ENCODE results near the gene CELF6. TPM values are rescaled to one million over a fixed set of nuclear protein-coding genes. Genes with fewer than 3 reads are reported as not detected.

Gene CELF6
- total and polyA plus RNA-seq, 2 experiments from 2014 or later, result 0.76 to 1.3 TPM

DNA sequence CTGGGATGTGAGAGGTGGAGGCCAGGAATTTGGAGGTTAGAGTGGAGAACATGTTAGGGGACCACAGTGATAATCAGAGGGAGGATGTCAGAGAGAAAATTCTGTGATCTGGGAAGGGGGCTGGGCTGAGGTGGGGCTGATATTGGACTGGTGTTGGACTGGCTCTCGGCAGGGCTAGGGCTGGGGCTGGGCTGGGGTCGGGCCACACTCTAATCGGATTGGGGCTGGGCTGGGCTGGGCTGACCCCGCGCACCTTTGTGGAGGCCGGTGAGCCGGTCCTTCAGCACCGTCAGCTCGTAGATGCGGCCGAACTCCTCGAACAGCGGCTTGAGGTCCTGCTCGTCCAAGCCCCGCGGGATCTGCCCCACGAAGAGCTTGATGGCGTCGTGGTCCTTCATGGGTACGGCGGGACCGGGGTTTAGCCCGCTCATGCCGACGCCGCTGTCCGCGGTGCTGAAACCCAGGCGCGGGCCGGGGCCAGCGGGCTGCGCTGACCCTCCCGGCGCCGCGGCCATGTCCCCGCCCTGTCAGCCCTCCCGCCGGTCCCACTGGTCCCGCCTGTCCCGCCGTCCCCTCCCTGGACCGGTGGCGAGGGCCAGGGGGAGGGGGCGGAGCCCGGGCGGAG, 485 bp downstream of the CELF6 start:
- TF ChIP-seq, protein P1, sequence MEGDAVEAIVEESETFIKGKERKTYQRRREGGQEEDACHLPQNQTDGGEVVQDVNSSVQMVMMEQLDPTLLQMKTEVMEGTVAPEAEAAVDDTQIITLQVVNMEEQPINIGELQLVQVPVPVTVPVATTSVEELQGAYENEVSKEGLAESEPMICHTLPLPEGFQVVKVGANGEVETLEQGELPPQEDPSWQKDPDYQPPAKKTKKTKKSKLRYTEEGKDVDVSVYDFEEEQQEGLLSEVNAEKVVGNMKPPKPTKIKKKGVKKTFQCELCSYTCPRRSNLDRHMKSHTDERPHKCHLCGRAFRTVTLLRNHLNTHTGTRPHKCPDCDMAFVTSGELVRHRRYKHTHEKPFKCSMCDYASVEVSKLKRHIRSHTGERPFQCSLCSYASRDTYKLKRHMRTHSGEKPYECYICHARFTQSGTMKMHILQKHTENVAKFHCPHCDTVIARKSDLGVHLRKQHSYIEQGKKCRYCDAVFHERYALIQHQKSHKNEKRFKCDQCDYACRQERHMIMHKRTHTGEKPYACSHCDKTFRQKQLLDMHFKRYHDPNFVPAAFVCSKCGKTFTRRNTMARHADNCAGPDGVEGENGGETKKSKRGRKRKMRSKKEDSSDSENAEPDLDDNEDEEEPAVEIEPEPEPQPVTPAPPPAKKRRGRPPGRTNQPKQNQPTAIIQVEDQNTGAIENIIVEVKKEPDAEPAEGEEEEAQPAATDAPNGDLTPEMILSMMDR (IDR thresholded peaks at IDR 0.05; ENCODE audit: low read depth, low read length), result no peak
- DNase-seq (ENCODE audit: low read depth in 1 of 2, low spot score in 1 of 2), result peak; percentile 75 to 95
- no peaks in the 10 kb centered on the region for H3K36me3 ChIP-seq
- H3K27ac ChIP-seq, result no peak overlapping the region
- H3K4me1 ChIP-seq (ENCODE audit: low read depth), result peaks cover 4% of the 10 kb centered on the region
- peak overlapping the region; percentile 38 for H3K4me3 ChIP-seq
- no peaks in the 10 kb centered on the region for H3K9me3 ChIP-seq (ENCODE audit: low read depth)
- H3K27me3 ChIP-seq, result peaks cover 38% of the 10 kb centered on the region

DNA sequence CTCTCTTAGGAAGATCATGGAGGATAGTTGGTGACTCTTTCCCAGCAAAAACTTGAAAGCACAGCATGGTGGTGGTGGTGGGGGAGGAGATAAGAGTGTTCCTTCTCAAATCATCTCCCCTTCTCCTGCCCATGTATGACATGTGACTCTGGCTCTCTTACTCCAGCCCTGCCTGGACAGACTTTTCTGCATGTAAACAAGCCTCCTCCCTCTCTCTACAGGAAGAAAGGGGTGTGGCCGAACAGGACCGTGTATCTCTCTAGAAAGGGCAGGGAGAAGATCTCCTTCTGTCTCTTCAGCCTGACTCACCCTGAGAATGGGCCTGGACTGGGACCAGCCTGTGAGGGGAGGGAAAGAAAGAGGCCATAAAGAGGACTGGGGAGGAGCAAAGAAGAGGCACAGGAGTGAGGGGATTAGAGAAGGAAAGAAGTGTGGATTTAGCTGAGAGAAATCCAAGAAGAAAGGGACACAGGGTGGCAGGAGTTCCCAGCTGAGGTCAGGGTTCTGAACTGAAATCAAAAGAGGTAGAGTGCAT, 1.5 kb downstream of the CELF6 start:
- no peaks in the 10 kb centered on the region for H3K9me3 ChIP-seq (ENCODE audit: low read depth)
- TF ChIP-seq, protein P1 (IDR thresholded peaks at IDR 0.05; ENCODE audit: low read depth, low read length), result no peak
- no peak overlapping the region for H3K27ac ChIP-seq
- no peak for DNase-seq (ENCODE audit: low read depth in 1 of 2, low spot score in 1 of 2)
- no peak overlapping the region for H3K4me3 ChIP-seq
- peaks cover 4% of the 10 kb centered on the region for H3K4me1 ChIP-seq (ENCODE audit: low read depth)
- peaks cover 38% of the 10 kb centered on the region for H3K27me3 ChIP-seq
- H3K36me3 ChIP-seq, result no peaks in the 10 kb centered on the region

GRCh38 chr15:72315706-72316370, 4.1 kb downstream of the CELF6 start:
- DNase-seq (ENCODE audit: low read depth in 1 of 2, low spot score in 1 of 2), result peak in 1 of 2 donors; percentile 17

GRCh38 chr15:72313881-72314280, 6.1 kb downstream of the CELF6 start:
- no peak overlapping the region for H3K27ac ChIP-seq
- TF ChIP-seq, protein P1 (IDR thresholded peaks at IDR 0.05; ENCODE audit: low read depth, low read length), result no peak
- H3K27me3 ChIP-seq, result peaks cover 34% of the 10 kb centered on the region
- no peaks in the 10 kb centered on the region for H3K4me1 ChIP-seq (ENCODE audit: low read depth)
- no peak overlapping the region for H3K4me3 ChIP-seq
- H3K36me3 ChIP-seq, result no peaks in the 10 kb centered on the region
- DNase-seq (ENCODE audit: low read depth in 1 of 2, low spot score in 1 of 2), result no peak
- no peaks in the 10 kb centered on the region for H3K9me3 ChIP-seq (ENCODE audit: low read depth)

More at GRCh38 chr15:72315706-72316370, 4.1 kb downstream of the CELF6 start:
- Histone ChIP-seq H3K27me3 (peaks cover 38% of the 10 kb centered on the region), H3K27ac (no peak overlapping the region), H3K4me3 (no peak overlapping the region), H3K4me1 (ENCODE audit: low read depth) (peaks cover 4% of the 10 kb centered on the region), H3K9me3 (ENCODE audit: low read depth) (no peaks in the 10 kb centered on the region), H3K36me3 (no peaks in the 10 kb centered on the region)
- TF ChIP-seq, protein P1 (IDR thresholded peaks at IDR 0.05; ENCODE audit: low read depth, low read length), result no peak

- peaks cover 34% of the 10 kb centered on the region for H3K27me3 ChIP-seq
- no peak for DNase-seq (ENCODE audit: low read depth in 1 of 2, low spot score in 1 of 2)
- TF ChIP-seq, protein P1 (IDR thresholded peaks at IDR 0.05; ENCODE audit: low read depth, low read length), result no peak
- no peak overlapping the region for H3K4me3 ChIP-seq
- H3K27ac ChIP-seq, result no peak overlapping the region
- no peaks in the 10 kb centered on the region for H3K4me1 ChIP-seq (ENCODE audit: low read depth)
- no peaks in the 10 kb centered on the region for H3K36me3 ChIP-seq
- H3K9me3 ChIP-seq (ENCODE audit: low read depth), result no peaks in the 10 kb centered on the region
Measured at GRCh38 chr15:72313448-72313840, 6.5 kb downstream of the CELF6 start.
